ENCODE measurements around the gene KCNJ10.

The KCNJ10 gene

GRCh38 chr1:159978107-159978398, 91.9 kb downstream of the KCNJ10 start:
- Histone ChIP-seq H3K4me1 (ENCODE audit: low read length) (no peaks in the 10 kb centered on the region), H3K9me3 (ENCODE audit: insufficient read depth, low read length) (no peaks in the 10 kb centered on the region), H3K9ac (ENCODE audit: low read length) (no peak overlapping the region), H3K27me3 (ENCODE audit: low read depth, low read length) (peaks cover 60% of the 10 kb centered on the region), H3K4me3 (ENCODE audit: low read length) (no peak overlapping the region), H3K27ac (ENCODE audit: low read length) (no peak overlapping the region), H3K4me2 (ENCODE audit: low read length) (no peak overlapping the region), H3K36me3 (replicated peaks; ENCODE audit: low read depth, low read length) (no peaks in the 10 kb centered on the region), H2AFZ (ENCODE audit: low read depth, low read length) (no peak overlapping the region), H4K20me1 (ENCODE audit: insufficient read depth, low read length) (no peaks in the 10 kb centered on the region), H3K79me2 (ENCODE audit: low read length) (no peaks in the 10 kb centered on the region)
- TF ChIP-seq EZH2phosphoT487 (IDR thresholded peaks at IDR 0.05; ENCODE audit: low read depth) (no peak), CTCF (IDR thresholded peaks at IDR 0.05; ENCODE audit: low read depth, low read length) (no peak)

- Histone ChIP-seq H3K4me3 (ENCODE audit: low read length) (no peak overlapping the region), H3K9ac (ENCODE audit: low read length) (no peak overlapping the region), H3K27ac (ENCODE audit: low read length) (no peak overlapping the region), H3K36me3 (replicated peaks; ENCODE audit: low read depth, low read length) (no peaks in the 10 kb centered on the region), H3K9me3 (ENCODE audit: insufficient read depth, low read length) (no peaks in the 10 kb centered on the region), H2AFZ (ENCODE audit: low read depth, low read length) (no peak overlapping the region), H3K27me3 (ENCODE audit: low read depth, low read length) (peaks cover 58% of the 10 kb centered on the region), H3K79me2 (ENCODE audit: low read length) (no peaks in the 10 kb centered on the region), H4K20me1 (ENCODE audit: insufficient read depth, low read length) (no peaks in the 10 kb centered on the region), H3K4me2 (ENCODE audit: low read length) (no peak overlapping the region), H3K4me1 (ENCODE audit: low read length) (no peaks in the 10 kb centered on the region)
- TF ChIP-seq EZH2phosphoT487 (IDR thresholded peaks at IDR 0.05; ENCODE audit: low read depth) (no peak), CTCF (IDR thresholded peaks at IDR 0.05; ENCODE audit: low read depth, low read length) (no peak)
These were observed 92.4 kb downstream of the KCNJ10 start for GRCh38 chr1:159977364-159978106.

GRCh38 chr1:159974350-159974965, 95.5 kb downstream of the KCNJ10 start:
- no peak for TF ChIP-seq EZH2phosphoT487 (IDR thresholded peaks at IDR 0.05; ENCODE audit: low read depth)
- no peak for TF ChIP-seq CTCF (IDR thresholded peaks at IDR 0.05; ENCODE audit: low read depth, low read length)
- H3K9me3 ChIP-seq (ENCODE audit: insufficient read depth, low read length), result no peaks in the 10 kb centered on the region

GRCh38 chr1:159973350-159973940, 96.5 kb downstream of the KCNJ10 start:
- Histone ChIP-seq H3K79me2 (ENCODE audit: low read length) (no peaks in the 10 kb centered on the region), H2AFZ (ENCODE audit: low read depth, low read length) (no peak overlapping the region), H3K4me1 (ENCODE audit: low read length) (peaks cover 18% of the 10 kb centered on the region), H3K9ac (ENCODE audit: low read length) (no peak overlapping the region), H3K27me3 (ENCODE audit: low read depth, low read length) (peaks cover 39% of the 10 kb centered on the region), H3K27ac (ENCODE audit: low read length) (no peak overlapping the region), H4K20me1 (ENCODE audit: insufficient read depth, low read length) (no peaks in the 10 kb centered on the region), H3K4me2 (ENCODE audit: low read length) (no peak overlapping the region), H3K4me3 (ENCODE audit: low read length) (no peak overlapping the region), H3K9me3 (ENCODE audit: insufficient read depth, low read length) (no peaks in the 10 kb centered on the region), H3K36me3 (replicated peaks; ENCODE audit: low read depth, low read length) (no peaks in the 10 kb centered on the region)
- TF ChIP-seq EZH2phosphoT487 (IDR thresholded peaks at IDR 0.05; ENCODE audit: low read depth), result no peak
- TF ChIP-seq CTCF (IDR thresholded peaks at IDR 0.05; ENCODE audit: low read depth, low read length), result no peak

More at GRCh38 chr1:159974350-159974965, 95.5 kb downstream of the KCNJ10 start:
- Histone ChIP-seq H3K9ac (ENCODE audit: low read length) (no peak overlapping the region), H3K36me3 (replicated peaks; ENCODE audit: low read depth, low read length) (no peaks in the 10 kb centered on the region), H3K27me3 (ENCODE audit: low read depth, low read length) (peaks cover 48% of the 10 kb centered on the region), H3K4me3 (ENCODE audit: low read length) (no peak overlapping the region), H4K20me1 (ENCODE audit: insufficient read depth, low read length) (no peaks in the 10 kb centered on the region), H3K4me1 (ENCODE audit: low read length) (peaks cover 8% of the 10 kb centered on the region), H3K4me2 (ENCODE audit: low read length) (no peak overlapping the region), H2AFZ (ENCODE audit: low read depth, low read length) (no peak overlapping the region), H3K79me2 (ENCODE audit: low read length) (no peaks in the 10 kb centered on the region), H3K27ac (ENCODE audit: low read length) (no peak overlapping the region)

Measured in OCI-LY3 (cell line).